ENCODE measurements around the gene IPCEF1.

DNA sequence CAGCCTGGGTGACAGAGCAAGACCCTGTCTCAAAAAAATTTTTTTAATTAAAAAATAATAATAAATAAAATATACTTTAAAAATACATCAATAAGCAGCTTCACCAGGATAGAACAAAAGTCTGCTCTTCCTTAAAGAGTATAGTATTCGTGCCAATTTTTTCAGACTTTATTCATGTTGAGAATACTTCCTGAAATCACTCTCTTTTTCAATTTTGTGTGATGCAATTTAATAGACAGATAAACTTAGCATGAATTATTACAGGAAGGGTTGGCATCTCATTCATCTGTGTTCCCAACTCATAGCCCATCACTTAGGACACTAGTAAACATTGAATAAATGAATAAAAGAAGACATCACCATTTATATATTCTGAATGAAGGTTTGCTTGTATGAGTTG, 52.4 kb downstream of the IPCEF1 start:
- TF ChIP-seq, protein P1, sequence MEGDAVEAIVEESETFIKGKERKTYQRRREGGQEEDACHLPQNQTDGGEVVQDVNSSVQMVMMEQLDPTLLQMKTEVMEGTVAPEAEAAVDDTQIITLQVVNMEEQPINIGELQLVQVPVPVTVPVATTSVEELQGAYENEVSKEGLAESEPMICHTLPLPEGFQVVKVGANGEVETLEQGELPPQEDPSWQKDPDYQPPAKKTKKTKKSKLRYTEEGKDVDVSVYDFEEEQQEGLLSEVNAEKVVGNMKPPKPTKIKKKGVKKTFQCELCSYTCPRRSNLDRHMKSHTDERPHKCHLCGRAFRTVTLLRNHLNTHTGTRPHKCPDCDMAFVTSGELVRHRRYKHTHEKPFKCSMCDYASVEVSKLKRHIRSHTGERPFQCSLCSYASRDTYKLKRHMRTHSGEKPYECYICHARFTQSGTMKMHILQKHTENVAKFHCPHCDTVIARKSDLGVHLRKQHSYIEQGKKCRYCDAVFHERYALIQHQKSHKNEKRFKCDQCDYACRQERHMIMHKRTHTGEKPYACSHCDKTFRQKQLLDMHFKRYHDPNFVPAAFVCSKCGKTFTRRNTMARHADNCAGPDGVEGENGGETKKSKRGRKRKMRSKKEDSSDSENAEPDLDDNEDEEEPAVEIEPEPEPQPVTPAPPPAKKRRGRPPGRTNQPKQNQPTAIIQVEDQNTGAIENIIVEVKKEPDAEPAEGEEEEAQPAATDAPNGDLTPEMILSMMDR (IDR thresholded peaks at IDR 0.05; ENCODE audit: low read depth, low read length, missing input control), result no peak
- TF ChIP-seq GABPA (IDR thresholded peaks at IDR 0.05 in 1 of 2, conservative IDR thresholded peaks at IDR 0.05 in 1 of 2) (no peak), YY1 (IDR thresholded peaks at IDR 0.05) (no peak), RXRA (IDR thresholded peaks at IDR 0.05) (no peak), RAD21 (IDR thresholded peaks at IDR 0.05) (no peak), EGR1 (IDR thresholded peaks at IDR 0.05; ENCODE audit: low read depth in 2 of 2) (no peak), TAF1 (conservative IDR thresholded peaks at IDR 0.05) (no peak), JUND (IDR thresholded peaks at IDR 0.05) (no peak)
- TF ChIP-seq, protein P2, sequence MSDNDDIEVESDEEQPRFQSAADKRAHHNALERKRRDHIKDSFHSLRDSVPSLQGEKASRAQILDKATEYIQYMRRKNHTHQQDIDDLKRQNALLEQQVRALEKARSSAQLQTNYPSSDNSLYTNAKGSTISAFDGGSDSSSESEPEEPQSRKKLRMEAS (IDR thresholded peaks at IDR 0.05), result no peak
- TF ChIP-seq, protein P3, sequence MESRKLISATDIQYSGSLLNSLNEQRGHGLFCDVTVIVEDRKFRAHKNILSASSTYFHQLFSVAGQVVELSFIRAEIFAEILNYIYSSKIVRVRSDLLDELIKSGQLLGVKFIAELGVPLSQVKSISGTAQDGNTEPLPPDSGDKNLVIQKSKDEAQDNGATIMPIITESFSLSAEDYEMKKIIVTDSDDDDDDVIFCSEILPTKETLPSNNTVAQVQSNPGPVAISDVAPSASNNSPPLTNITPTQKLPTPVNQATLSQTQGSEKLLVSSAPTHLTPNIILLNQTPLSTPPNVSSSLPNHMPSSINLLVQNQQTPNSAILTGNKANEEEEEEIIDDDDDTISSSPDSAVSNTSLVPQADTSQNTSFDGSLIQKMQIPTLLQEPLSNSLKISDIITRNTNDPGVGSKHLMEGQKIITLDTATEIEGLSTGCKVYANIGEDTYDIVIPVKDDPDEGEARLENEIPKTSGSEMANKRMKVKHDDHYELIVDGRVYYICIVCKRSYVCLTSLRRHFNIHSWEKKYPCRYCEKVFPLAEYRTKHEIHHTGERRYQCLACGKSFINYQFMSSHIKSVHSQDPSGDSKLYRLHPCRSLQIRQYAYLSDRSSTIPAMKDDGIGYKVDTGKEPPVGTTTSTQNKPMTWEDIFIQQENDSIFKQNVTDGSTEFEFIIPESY (IDR thresholded peaks at IDR 0.05), result no peak
- TF ChIP-seq, protein P4, sequence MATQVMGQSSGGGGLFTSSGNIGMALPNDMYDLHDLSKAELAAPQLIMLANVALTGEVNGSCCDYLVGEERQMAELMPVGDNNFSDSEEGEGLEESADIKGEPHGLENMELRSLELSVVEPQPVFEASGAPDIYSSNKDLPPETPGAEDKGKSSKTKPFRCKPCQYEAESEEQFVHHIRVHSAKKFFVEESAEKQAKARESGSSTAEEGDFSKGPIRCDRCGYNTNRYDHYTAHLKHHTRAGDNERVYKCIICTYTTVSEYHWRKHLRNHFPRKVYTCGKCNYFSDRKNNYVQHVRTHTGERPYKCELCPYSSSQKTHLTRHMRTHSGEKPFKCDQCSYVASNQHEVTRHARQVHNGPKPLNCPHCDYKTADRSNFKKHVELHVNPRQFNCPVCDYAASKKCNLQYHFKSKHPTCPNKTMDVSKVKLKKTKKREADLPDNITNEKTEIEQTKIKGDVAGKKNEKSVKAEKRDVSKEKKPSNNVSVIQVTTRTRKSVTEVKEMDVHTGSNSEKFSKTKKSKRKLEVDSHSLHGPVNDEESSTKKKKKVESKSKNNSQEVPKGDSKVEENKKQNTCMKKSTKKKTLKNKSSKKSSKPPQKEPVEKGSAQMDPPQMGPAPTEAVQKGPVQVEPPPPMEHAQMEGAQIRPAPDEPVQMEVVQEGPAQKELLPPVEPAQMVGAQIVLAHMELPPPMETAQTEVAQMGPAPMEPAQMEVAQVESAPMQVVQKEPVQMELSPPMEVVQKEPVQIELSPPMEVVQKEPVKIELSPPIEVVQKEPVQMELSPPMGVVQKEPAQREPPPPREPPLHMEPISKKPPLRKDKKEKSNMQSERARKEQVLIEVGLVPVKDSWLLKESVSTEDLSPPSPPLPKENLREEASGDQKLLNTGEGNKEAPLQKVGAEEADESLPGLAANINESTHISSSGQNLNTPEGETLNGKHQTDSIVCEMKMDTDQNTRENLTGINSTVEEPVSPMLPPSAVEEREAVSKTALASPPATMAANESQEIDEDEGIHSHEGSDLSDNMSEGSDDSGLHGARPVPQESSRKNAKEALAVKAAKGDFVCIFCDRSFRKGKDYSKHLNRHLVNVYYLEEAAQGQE (IDR thresholded peaks at IDR 0.05), result no peak

Measured in liver (tissue), 3 donors.